Subcutaneous adipose tissue (tissue), 4 donors: ENCODE measurements around the gene KLHDC7B. TPM values are rescaled to one million over a fixed set of nuclear protein-coding genes. Genes with fewer than 3 reads are reported as not detected.

Experiments
- total RNA-seq, 4 donors: library from RNA; depleted of rRNA; stranded (reverse); fragments of >200 nt; gene quantifications; one replicate each; pipeline ENCODE4 v1.1.0, GENCODE V29; 2016
- TF ChIP-seq, protein P1 (sequence below): fragments of 450-650 bp; IDR thresholded peaks from one replicate; pipeline ENCODE4 v1.5.1; 2016; ENCODE audit warnings: low read depth, mild to moderate bottlenecking, control low read depth, antibody characterized with exemption, moderate library complexity

KLHDC7B gene
- total RNA-seq, 4 donors from 2014 or later, result not detected

DNA sequence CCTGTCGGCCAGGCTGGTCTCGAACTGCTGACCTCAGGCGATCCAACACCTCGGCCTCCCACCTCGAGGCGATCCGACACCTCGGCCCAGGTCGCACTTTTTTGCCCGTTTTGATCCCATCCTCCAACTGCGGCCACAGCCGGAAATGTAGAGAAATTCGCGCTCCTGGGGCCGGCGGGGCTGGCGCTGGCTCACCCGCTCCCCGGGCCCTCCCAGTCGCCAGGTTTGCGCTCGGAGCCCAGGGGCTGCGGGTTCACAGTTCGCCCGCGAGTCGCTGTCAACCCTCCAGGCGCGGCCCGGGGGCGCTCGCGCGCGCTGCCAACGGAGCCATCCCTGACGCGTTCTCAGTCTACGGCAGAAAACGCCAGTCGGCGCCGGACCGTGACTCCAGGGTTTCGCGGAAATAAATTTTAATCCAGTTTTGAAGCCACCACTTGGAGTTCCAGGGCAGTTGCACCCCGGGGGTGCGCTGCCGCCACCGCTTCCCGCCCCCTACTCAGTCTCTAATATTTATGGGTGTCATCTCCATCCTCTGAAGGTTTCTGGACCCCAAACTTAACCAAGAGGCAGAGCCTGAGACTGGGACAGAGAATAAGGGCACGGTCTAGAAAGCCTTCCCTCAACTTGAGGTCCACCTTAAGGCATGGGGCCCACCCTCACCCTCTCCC lies 1.5 kb upstream of the KLHDC7B start:
- TF ChIP-seq, protein P1, sequence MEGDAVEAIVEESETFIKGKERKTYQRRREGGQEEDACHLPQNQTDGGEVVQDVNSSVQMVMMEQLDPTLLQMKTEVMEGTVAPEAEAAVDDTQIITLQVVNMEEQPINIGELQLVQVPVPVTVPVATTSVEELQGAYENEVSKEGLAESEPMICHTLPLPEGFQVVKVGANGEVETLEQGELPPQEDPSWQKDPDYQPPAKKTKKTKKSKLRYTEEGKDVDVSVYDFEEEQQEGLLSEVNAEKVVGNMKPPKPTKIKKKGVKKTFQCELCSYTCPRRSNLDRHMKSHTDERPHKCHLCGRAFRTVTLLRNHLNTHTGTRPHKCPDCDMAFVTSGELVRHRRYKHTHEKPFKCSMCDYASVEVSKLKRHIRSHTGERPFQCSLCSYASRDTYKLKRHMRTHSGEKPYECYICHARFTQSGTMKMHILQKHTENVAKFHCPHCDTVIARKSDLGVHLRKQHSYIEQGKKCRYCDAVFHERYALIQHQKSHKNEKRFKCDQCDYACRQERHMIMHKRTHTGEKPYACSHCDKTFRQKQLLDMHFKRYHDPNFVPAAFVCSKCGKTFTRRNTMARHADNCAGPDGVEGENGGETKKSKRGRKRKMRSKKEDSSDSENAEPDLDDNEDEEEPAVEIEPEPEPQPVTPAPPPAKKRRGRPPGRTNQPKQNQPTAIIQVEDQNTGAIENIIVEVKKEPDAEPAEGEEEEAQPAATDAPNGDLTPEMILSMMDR, result no peak

DNA sequence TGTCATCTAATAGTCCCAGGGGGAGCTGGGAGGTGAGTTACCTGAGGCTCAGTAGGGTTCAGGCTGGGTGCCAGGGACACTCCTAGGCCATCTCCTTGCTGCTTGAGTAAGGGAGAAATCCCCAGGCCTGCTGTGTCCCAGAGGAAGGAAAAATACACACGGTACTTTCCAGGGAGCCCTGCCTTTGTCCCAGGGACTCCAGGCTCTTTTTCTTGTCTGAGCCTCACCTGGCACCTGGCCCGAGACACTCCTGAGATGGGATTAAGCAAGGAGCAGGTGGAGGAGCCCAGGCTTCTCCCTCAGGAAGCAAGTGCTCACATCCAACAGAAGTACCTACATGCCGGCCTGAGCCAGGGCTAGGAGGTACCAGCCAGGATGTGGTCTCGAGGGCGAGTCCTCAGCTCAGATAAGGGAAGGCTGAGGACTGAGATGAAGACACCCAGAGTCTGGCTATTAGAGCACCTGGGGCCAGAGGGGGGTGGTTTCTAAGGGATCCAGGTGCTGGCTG lies 899 bp upstream of the KLHDC7B start:
- TF ChIP-seq, protein P1, result no peak

DNA sequence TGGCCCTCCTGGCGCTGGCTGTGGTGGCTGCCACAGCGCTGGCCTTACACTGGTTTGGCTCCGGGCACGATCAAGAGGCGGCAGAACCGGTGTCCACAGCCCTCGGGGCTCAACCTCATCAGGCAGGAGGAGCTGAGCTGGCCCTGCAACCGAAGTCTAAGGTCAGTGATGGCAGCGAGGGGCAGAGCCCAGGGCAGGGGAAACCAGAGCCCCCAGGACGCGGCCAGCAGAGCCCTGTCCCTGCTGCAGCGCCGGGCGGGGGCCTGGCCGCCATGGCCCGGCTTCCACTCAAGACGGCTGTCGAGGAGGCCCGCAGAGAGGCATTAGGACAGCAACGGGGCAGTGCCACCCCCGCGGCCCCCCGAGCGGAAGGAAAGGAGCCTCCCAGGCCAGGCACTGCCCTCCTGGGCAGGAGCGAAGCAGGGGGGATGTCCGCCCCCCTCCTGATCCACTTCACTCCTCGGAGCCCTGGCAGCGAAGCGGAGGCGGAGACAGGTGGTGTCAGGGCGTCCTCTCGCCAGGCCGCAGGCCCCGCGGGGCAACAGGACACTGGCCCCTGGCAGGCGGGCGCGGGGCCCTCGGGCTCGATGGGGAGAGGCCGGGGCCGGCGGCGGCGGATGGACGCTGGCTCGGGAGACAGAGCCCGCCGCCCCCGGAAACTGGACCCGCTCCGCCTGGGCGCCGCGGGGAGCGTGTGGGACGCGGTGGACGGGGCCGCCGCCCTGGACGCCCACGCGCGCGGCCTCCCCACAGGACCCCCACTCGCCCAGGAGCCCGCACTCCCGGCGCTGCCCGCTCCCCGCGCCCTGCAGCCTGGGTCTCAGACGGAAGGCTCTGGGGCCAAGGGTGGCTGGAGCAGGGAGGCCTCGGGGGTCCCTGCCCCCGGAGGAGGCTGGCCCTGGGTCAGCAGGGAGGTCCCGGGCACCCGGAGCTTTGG lies 895 bp downstream of the KLHDC7B start:
- TF ChIP-seq, protein P1, result no peak

DNA sequence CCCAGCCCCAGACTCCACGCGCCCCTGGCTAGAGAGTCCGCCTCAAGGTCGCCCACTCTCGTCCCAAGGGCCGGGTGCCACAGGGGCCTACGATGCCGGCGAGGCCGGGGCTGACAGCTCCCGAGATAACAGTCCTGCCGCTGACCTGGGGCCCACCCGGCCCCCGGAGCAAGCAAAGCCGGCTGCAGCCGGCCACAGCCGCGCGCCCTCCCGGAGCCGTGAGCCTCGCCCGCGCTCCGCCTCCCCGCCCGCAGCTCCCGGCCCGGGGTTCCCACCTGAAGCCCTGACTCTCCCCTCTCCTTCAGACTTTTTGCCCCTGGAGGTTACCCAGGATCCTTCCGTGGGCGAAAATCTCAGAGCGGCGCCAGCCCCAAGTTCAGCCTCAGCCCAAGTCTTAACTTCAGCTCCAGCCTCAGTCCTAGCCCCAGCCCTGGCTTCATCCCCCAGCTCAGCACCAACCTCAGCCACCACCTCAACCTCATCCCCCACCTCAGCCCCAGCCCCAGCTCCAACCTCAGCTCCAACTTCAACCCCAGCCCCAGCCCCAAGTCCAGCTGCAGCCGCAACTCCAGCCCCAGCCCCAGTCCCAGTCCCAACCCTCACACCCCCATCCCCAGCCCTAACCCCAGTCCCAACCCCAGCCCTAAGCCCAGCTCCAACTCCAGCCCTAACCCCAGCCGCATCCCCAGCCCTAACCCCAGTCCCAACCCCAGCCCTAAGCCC lies 1.7 kb downstream of the KLHDC7B start:
- TF ChIP-seq, protein P1, result no peak

DNA sequence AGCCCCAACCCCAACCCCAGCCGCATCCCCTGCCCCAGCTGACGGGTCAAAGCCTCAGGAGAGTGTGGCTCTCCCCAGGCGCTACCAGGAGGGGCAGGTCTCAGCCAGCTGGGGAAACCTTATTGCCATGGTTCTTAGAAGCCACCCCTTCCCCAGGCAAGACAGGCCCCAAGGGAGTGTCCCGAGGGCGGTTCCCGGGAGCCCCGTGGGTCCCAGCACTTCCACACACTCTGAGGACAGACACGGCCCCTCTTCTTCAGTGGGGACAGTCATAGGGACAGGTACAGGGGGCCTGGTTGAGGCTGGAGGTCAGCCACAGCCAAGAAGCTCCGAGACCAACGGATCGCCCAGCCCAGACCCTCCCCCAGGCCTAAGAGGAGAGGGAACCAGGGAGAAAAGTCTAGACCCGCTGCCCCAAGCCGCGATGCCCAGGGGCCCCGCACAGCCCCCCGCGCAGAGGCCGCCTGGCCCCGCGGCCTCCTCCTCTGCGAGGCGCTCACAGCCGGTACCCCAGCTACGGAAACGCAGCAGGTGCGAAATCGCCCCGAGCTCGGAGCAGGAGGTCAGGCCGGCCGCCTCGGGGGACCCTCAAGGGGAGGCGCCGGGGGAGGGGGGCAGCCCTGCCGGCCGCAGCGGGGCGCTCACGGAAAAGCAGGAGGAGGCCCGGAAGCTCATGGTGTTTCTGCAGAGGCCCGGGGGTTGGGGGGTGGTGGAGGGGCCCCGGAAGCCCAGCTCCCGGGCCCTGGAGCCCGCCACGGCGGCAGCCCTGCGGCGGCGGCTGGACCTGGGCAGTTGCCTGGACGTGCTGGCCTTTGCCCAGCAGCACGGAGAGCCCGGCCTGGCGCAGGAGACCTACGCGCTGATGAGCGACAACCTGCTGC lies 2.6 kb downstream of the KLHDC7B start:
- TF ChIP-seq, protein P1, result no peak

DNA sequence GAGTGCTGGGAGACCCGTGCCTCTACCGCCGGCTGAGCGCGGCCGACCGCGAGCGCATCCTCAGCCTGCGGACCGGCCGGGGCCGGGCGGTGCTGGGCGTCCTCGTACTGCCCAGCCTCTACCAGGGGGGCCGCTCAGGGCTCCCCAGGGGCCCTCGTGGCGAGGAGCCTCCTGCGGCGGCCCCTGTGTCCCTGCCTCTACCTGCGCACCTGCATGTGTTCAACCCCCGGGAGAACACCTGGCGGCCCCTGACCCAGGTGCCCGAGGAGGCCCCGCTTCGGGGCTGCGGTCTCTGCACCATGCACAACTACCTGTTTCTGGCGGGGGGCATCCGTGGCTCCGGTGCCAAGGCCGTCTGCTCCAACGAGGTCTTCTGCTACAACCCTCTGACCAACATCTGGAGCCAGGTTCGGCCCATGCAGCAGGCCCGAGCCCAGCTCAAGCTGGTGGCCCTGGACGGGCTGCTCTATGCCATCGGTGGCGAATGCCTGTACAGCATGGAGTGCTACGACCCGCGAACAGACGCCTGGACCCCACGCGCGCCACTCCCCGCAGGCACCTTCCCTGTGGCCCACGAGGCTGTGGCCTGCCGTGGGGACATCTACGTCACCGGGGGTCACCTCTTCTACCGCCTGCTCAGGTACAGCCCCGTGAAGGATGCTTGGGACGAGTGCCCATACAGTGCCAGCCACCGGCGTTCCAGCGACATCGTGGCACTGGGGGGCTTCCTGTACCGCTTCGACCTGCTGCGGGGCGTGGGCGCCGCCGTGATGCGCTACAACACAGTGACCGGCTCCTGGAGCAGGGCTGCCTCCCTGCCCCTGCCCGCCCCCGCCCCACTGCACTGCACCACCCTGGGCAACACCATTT lies 3.5 kb downstream of the KLHDC7B start:
- TF ChIP-seq, protein P1, result no peak
